Measurements from ENCODE around the gene RELT.

The RELT gene

GRCh38 chr11:73342633-73343032 is 33.6 kb upstream of the RELT start:
- peak overlapping the region; percentile 24 for H3K4me3 ChIP-seq (ENCODE audit: low read depth, low read length)
- no peak for DNase-seq (ENCODE audit: low read depth)

GRCh38 chr11:73343076-73343873 is 32.9 kb upstream of the RELT start:
- no peak for TF ChIP-seq CTCF (conservative IDR thresholded peaks at IDR 0.05; ENCODE audit: low read depth, low read length)
- H3K4me3 ChIP-seq (ENCODE audit: low read depth, low read length), result peak overlapping the region; percentile 17
- no peak for DNase-seq (ENCODE audit: low read depth)

More at GRCh38 chr11:73342633-73343032, 33.6 kb upstream of the RELT start:
- TF ChIP-seq CTCF (conservative IDR thresholded peaks at IDR 0.05; ENCODE audit: low read depth, low read length), result no peak

GRCh38 chr11:73344191-73344607 is 32.0 kb upstream of the RELT start:
- no peak overlapping the region for H3K4me3 ChIP-seq (ENCODE audit: low read depth, low read length)
- TF ChIP-seq CTCF (conservative IDR thresholded peaks at IDR 0.05; ENCODE audit: low read depth, low read length), result no peak
- no peak for DNase-seq (ENCODE audit: low read depth)

GRCh38 chr11:73345481-73346160 is 30.6 kb upstream of the RELT start:
- H3K4me3 ChIP-seq (ENCODE audit: low read depth, low read length), result no peak overlapping the region
- DNase-seq (ENCODE audit: low read depth), result no peak
- TF ChIP-seq CTCF (conservative IDR thresholded peaks at IDR 0.05; ENCODE audit: low read depth, low read length), result no peak

- TF ChIP-seq CTCF (conservative IDR thresholded peaks at IDR 0.05; ENCODE audit: low read depth, low read length), result no peak
- no peak overlapping the region for H3K4me3 ChIP-seq (ENCODE audit: low read depth, low read length)
- no peak for DNase-seq (ENCODE audit: low read depth)
Observed at GRCh38 chr11:73346186-73346935, 29.8 kb upstream of the RELT start.

- no peak for DNase-seq (ENCODE audit: low read depth)
- H3K4me3 ChIP-seq (ENCODE audit: low read depth, low read length), result no peak overlapping the region
- TF ChIP-seq CTCF (conservative IDR thresholded peaks at IDR 0.05; ENCODE audit: low read depth, low read length), result no peak
Observed at GRCh38 chr11:73347067-73347466, 29.1 kb upstream of the RELT start.

Measured in choroid plexus epithelial cell (primary cell).